Measurements from ENCODE around the gene MOV10L1.

DNA sequence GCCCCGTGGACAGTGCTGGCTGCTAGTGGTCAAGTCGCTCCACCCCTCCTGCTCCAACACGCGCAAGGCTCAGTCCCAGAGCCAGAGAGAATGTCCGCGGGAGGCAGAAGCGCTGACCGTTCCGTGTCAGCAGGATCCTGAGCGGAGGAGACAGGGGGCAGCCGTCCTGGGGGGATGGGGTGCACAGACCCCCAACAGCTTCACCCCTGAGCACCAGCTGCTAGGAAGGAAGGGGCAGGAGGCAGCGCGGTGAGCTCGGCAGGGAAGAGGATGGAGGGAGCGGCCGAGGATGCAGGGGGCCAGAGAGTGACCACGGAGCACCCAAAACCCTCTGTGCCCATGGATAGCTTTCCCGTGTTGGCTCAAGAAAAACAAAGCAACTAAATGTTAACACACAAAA, 25.4 kb upstream of the MOV10L1 start:
- TF ChIP-seq, protein P1, sequence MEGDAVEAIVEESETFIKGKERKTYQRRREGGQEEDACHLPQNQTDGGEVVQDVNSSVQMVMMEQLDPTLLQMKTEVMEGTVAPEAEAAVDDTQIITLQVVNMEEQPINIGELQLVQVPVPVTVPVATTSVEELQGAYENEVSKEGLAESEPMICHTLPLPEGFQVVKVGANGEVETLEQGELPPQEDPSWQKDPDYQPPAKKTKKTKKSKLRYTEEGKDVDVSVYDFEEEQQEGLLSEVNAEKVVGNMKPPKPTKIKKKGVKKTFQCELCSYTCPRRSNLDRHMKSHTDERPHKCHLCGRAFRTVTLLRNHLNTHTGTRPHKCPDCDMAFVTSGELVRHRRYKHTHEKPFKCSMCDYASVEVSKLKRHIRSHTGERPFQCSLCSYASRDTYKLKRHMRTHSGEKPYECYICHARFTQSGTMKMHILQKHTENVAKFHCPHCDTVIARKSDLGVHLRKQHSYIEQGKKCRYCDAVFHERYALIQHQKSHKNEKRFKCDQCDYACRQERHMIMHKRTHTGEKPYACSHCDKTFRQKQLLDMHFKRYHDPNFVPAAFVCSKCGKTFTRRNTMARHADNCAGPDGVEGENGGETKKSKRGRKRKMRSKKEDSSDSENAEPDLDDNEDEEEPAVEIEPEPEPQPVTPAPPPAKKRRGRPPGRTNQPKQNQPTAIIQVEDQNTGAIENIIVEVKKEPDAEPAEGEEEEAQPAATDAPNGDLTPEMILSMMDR (IDR thresholded peaks at IDR 0.05): no peak
- no peak for TF ChIP-seq POLR2A (IDR thresholded peaks at IDR 0.05)
